K562 (cell line): ENCODE measurements around the gene NOX5. TPM values are rescaled to one million over a fixed set of nuclear protein-coding genes. Genes with fewer than 3 reads are reported as not detected.

ENCODE experiments used
- ATAC-seq: fragments of 200-7000 bp; cut with Tn5 transposase; 3 replicates; pipeline ENCODE4 v1.9.1; 2020; ENCODE audit warnings: moderate library complexity
- BruUV-seq: library from RNA; stranded (reverse); fragments of 400-500 nt; replicated peaks from 2 replicates; lab custom pipeline; 2021; lab: Mats Ljungman, UMichigan
- CTCF ChIA-PET: fragments of 300-600 bp; formaldehyde crosslinking; extraction: SDS; loops from one replicate; lab custom pipeline; 2021; ENCODE audit warnings: low intra/inter-chr PET ratio; lab: Yijun Ruan, JAX
- POLR2A ChIA-PET: fragments of 300-600, 350-650 bp; sonication (Branson Sonifier 250); formaldehyde crosslinking; extraction: SDS; loops from one replicate; lab custom pipeline; 2021; ENCODE audit warnings: antibody characterized with exemption, inconsistent platforms; lab: Yijun Ruan, JAX
- DNase-seq, 4 experiments: peaks; one replicate each; pipeline versions ENCODE4 v3.0.0 to v3.0.0-alpha.2; 2011 to 2018; ENCODE audit warnings: low spot score in 3 of 4, mixed read lengths in 3 of 4; ENCODE audit errors: extremely low read depth in 1 of 4
- FAIRE-seq: peaks from 2 replicates; lab custom pipeline; 2011; peaks lifted over from hg19 to GRCh38; lab: Jason Lieb, UNC
- H2AFZ ChIP-seq: 2 replicates; pipeline ENCODE4 v1.6.0; 2011; ENCODE audit warnings: low read depth, low read length, control low read depth, inconsistent platforms
- H3K27ac ChIP-seq: fragments of 200-600 bp; 3 replicates; pipeline ENCODE4 v1.8.0; 2011; ENCODE audit warnings: low read depth, mild to moderate bottlenecking, control low read depth, inconsistent platforms, low read length, moderate library complexity, mixed read lengths; ENCODE audit errors: extremely low read depth
- H3K27me3 ChIP-seq, 2 experiments: fragments of 300-600 bp in 1 of 2; 2 replicates in 1 of 2; 3 replicates in 1 of 2; pipeline versions ENCODE4 v1.6.0 to v1.8.0; 2011; ENCODE audit warnings: inconsistent platforms in 2 of 2, low read length in 2 of 2, mild to moderate bottlenecking in 1 of 2, mixed read lengths in 1 of 2, moderate library complexity in 1 of 2; ENCODE audit not compliant: control insufficient read depth in 2 of 2, insufficient read depth in 2 of 2
- H3K36me3 ChIP-seq: fragments of 300-600 bp; 3 replicates; pipeline ENCODE4 v1.8.0; 2011; ENCODE audit warnings: mild to moderate bottlenecking, low read length, inconsistent platforms; ENCODE audit not compliant: control insufficient read depth, insufficient read depth
- H3K4me1 ChIP-seq, 2 experiments: fragments of 200-600 bp in 1 of 2; replicated peaks in 1 of 2; 2 replicates in 1 of 2; 3 replicates in 1 of 2; pipeline versions ENCODE4 v1.5.1 to v1.8.0; 2011; ENCODE audit warnings: inconsistent platforms in 2 of 2, low read length in 2 of 2, mild to moderate bottlenecking in 1 of 2, mixed read lengths in 1 of 2, moderate library complexity in 1 of 2; ENCODE audit not compliant: control insufficient read depth in 2 of 2, insufficient read depth in 2 of 2
- H3K4me2 ChIP-seq: 2 replicates; pipeline ENCODE4 v1.6.1; 2011; ENCODE audit warnings: low read length, control low read depth, inconsistent platforms, mixed read lengths; ENCODE audit not compliant: insufficient read depth
- H3K4me3 ChIP-seq: fragments of 200-600 bp; sonication (generic), shearing (Covaris generic); 2 replicates; pipeline ENCODE4 v1.5.1; 2016; ENCODE audit warnings: control low read depth, inconsistent platforms
- H3K79me2 ChIP-seq: fragments of 200-600 bp; 3 replicates; pipeline ENCODE4 v1.8.0; 2011; ENCODE audit warnings: low read length, inconsistent platforms; ENCODE audit not compliant: control insufficient read depth, insufficient read depth
- H3K9ac ChIP-seq, 2 experiments: 2 replicates each; pipeline versions ENCODE4 v1.6.0 to v1.6.1; 2011; ENCODE audit warnings: low read depth in 2 of 2, low read length in 2 of 2, control low read depth in 1 of 2, inconsistent platforms in 1 of 2, mild to moderate bottlenecking in 1 of 2, mixed read lengths in 1 of 2; ENCODE audit not compliant: insufficient read depth in 1 of 2
- H3K9me1 ChIP-seq: one replicate; pipeline ENCODE4 v1.6.0; 2011; ENCODE audit warnings: inconsistent platforms, mild to moderate bottlenecking, low read length, moderate library complexity; ENCODE audit not compliant: control insufficient read depth, insufficient read depth
- H3K9me3 ChIP-seq: replicated peaks from 2 replicates; pipeline ENCODE4 v1.5.1; 2011; ENCODE audit warnings: low read depth, low read length, inconsistent platforms; ENCODE audit not compliant: control insufficient read depth, insufficient read depth
- H4K20me1 ChIP-seq: replicated peaks from 2 replicates; pipeline ENCODE4 v1.6.1; 2011; ENCODE audit warnings: low read length, inconsistent platforms, mixed read lengths; ENCODE audit not compliant: control insufficient read depth, insufficient read depth
- ADNP ChIP-seq: fragments of 200-800 bp; sonication (Bioruptor generic); IDR thresholded peaks from 2 replicates; pipeline ENCODE4 v1.6.1; 2016; ENCODE audit warnings: missing genetic modification characterization, missing compliant biosample characterization
- BCOR ChIP-seq: fragments of 450-650 bp; IDR thresholded peaks from 2 replicates; pipeline ENCODE4 v1.6.1; 2016
- CAMTA2 ChIP-seq: fragments of 250-450 bp; sonication (Bioruptor Pico); conservative IDR thresholded peaks from 2 replicates; pipeline ENCODE4 v1.5.1; 2022
- CBX1 ChIP-seq: sonication (generic); IDR thresholded peaks from 2 replicates; pipeline ENCODE4 v1.6.1; 2016; ENCODE audit warnings: antibody characterized with exemption, low read depth, mild to moderate bottlenecking
- CHD4 ChIP-seq: fragments of 200-600 bp; sonication (generic); IDR thresholded peaks from 3 replicates; pipeline ENCODE4 v1.6.1; 2012; ENCODE audit warnings: low read depth, mild to moderate bottlenecking, mixed read lengths, low read length, inconsistent platforms; ENCODE audit not compliant: insufficient read depth, insufficient replicate concordance, poor library complexity, severe bottlenecking
- EP400 ChIP-seq: fragments of 450-650 bp; IDR thresholded peaks from 2 replicates; pipeline ENCODE4 v1.6.1; 2017; ENCODE audit warnings: antibody characterized with exemption, mild to moderate bottlenecking, moderate library complexity
- HNRNPL ChIP-seq: fragments of 200-400 bp; formaldehyde crosslinking; IDR thresholded peaks from 2 replicates; pipeline ENCODE4 v1.6.1; 2017; ENCODE audit warnings: low read depth, mild to moderate bottlenecking, low read length
- HNRNPLL ChIP-seq: fragments of 200-400 bp; formaldehyde crosslinking; IDR thresholded peaks from 2 replicates; pipeline ENCODE4 v1.6.1; 2017; ENCODE audit warnings: low read length, low read depth, mild to moderate bottlenecking; ENCODE audit not compliant: poor library complexity, severe bottlenecking
- KDM2B ChIP-seq: fragments of 250-450 bp; sonication (Bioruptor Pico); IDR thresholded peaks from 2 replicates; pipeline ENCODE4 v1.8.0; 2021; ENCODE audit warnings: mild to moderate bottlenecking, moderate library complexity
- KHSRP ChIP-seq: fragments of 450-650 bp; IDR thresholded peaks from 2 replicates; pipeline ENCODE4 v1.6.1; 2017
- MED1 ChIP-seq: sonication (generic); formaldehyde crosslinking; IDR thresholded peaks from 2 replicates; pipeline ENCODE4 v1.8.1; 2023; ENCODE audit warnings: missing genetic modification reagents, borderline replicate concordance
- PCBP1 ChIP-seq: fragments of 200-400 bp; formaldehyde crosslinking; IDR thresholded peaks from 2 replicates; pipeline ENCODE4 v1.6.1; 2018; ENCODE audit warnings: mild to moderate bottlenecking, low read depth, low read length; ENCODE audit not compliant: poor library complexity, severe bottlenecking
- TCFL5 ChIP-seq: fragments of 250-450 bp; sonication (Bioruptor Pico); conservative IDR thresholded peaks from 2 replicates; pipeline ENCODE4 v1.6.1; 2021; ENCODE audit warnings: mild to moderate bottlenecking, moderate library complexity, matching md5 sums
- ZNF212 ChIP-seq: fragments of 450-650 bp; formaldehyde crosslinking; IDR thresholded peaks from 2 replicates; pipeline ENCODE4 v1.4.0; 2020; ENCODE audit warnings: mild to moderate bottlenecking
- ZNF766 ChIP-seq: fragments of 200-800 bp; sonication (Bioruptor generic); conservative IDR thresholded peaks from 2 replicates; pipeline ENCODE4 v1.6.1; 2016; ENCODE audit warnings: missing genetic modification characterization, missing compliant biosample characterization
- WGBS: fragments of 100-300 bp; shearing (Covaris generic); methylation state at CpG from one replicate; pipeline ENCODE4 v1.1.6; 2016; ENCODE audit warnings: low coverage, mixed read lengths; ENCODE audit not compliant: insufficient coverage; ENCODE audit errors: missing lambda C conversion rate; 5-methylcytosine and 5-hydroxymethylcytosine counted together
- in situ Hi-C: fragments of 300-500 bp; cut with MboI; formaldehyde crosslinking; loops from 4 replicates; pipeline ENCODE4 v1.15.0; 2018; ENCODE audit warnings: inconsistent platforms, mixed read lengths
- intact Hi-C: fragments of 100-400 bp; cut with micrococcal nuclease; formaldehyde crosslinking; loops from 2 replicates; pipeline ENCODE4 v1.14.2; 2022
- polyA plus RNA-seq, 8 experiments: library from polyadenylated mRNA; depleted of rRNA in 4 of 8; stranded (reverse) in 5 of 8; unstranded in 3 of 8; fragments of >200 nt; fragmentation: Nextera tagmentation in 2 of 8; fragmentation: Illumina TruSeq in 1 of 8; extraction: Ambion mirVana in 2 of 8; extraction: Trizol in 1 of 8; gene quantifications; 2 replicates each; pipeline versions ENCODE4 v1.2.1 to v1.2.3, GENCODE V29; 2011 to 2014; ENCODE audit warnings: inconsistent platforms in 1 of 8, missing spikeins in 1 of 8
- total RNA-seq, 7 experiments: library from RNA; depleted of rRNA in 6 of 7; stranded (reverse); fragments of >200 nt in 6 of 7; fragmentation: Illumina TruSeq in 2 of 7; extraction: Trizol in 2 of 7; gene quantifications; 2 replicates each; pipeline versions ENCODE4 v1.2.1 to v1.2.3, GENCODE V29; 2011 to 2021; ENCODE audit warnings: low replicate concordance in 1 of 7

Gene NOX5
- total and polyA plus RNA-seq, 9 of the 15 experiments (the other 6 are each of a cell fraction or from before 2014, with no cell fraction given), result 0.01 TPM; not detected in 8

DNA sequence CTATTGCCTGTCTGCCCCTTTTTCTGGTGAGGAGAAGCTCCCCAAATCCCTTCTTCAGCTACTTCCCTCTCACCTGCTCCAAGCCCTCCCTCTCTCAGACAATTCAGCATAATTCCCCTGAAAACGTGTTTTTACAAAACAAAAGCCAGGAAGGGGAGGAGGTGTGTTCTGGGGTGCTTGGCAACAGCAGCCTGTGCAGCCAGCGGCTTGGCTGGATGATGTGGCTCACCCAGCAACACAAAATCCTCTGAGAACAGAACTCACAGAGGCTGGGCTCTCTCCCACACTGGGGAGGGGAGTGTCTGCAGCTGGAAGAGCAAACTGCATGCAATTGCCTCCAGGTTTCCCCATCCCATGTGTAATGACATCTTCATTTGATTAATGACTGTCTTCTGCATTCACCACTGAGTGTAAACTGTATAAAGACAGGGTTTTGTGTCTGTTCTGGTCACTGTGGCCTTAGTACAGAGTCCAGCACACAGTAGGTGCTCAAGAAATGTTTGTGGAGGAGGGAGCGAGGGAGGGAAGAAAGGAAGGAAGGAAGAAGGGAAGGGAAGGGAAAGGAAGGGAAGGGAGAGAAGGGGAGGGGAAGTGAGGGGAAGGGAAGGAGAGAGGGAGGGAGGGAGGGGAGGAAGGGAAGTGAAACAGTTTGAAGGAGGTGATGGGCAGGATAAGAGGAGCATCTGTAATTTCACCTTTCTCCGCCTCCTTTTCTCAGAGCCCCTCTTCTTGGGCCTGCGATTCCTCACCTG lies 75.9 kb downstream of the NOX5 start (continued):
- no peak for TF ChIP-seq CAMTA2 (CRISPR knock-in tag)
- no peak for TF ChIP-seq KDM2B (CRISPR knock-in tag)
- TF ChIP-seq, all 486 proteins: peak for 6

DNA sequence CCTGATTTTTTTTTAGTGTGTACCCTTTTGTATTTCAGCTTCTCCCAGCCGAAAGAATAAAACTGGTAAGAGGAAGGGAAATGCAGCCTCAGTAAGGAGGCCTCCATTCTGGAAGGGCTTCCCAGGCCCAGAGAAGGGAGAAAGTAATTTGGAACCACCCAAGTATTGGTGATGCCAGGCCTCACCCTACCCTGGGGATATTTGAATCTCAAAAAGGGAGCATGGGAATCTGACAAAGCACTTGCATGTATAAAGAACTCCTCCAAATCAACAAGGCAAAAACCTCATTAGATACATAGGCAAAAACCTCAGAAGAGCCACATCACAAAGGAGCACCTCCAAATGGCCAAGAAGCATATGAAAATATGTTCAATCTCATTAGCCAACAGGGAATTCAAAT lies 77.2 kb downstream of the NOX5 start:
- FAIRE-seq, result no peak
- H3K27ac ChIP-seq, result no peak overlapping the region
- no TSS peak for BruUV-seq

More for the DNA sequence above, 77.2 kb downstream of the NOX5 start:
- H3K79me2 ChIP-seq, result no peaks in the 10 kb centered on the region
- no peak overlapping the region for H3K4me3 ChIP-seq
- H3K9me3 ChIP-seq, result no peaks in the 10 kb centered on the region
- in situ Hi-C loops (no loop called here), intact Hi-C loops (no loop called here)
- no peaks in the 10 kb centered on the region for H4K20me1 ChIP-seq
- DNase-seq (no peak), ATAC-seq (no peak)
- peaks cover 0 to 16% of the 10 kb centered on the region in 2 experiments; a peak in 2 of 5 replicates for H3K4me1 ChIP-seq
- H3K4me2 ChIP-seq, result no peak overlapping the region
- ChIA-PET POLR2A (no interaction called here), CTCF (no interaction called here)
- no peak overlapping the region for H3K9ac ChIP-seq
- no peaks in the 10 kb centered on the region for H3K9me1 ChIP-seq
- TF ChIP-seq MED1, result no peak
- TF ChIP-seq HNRNPLL, result no peak
- TF ChIP-seq ADNP, result no peak
- no peak for TF ChIP-seq KHSRP
- TF ChIP-seq HNRNPL, result no peak
- TF ChIP-seq CBX1, result no peak
- no peak for TF ChIP-seq ZNF766
- TF ChIP-seq BCOR, result no peak
- no peak for TF ChIP-seq EP400
- TF ChIP-seq TCFL5 (CRISPR knock-in tag), result no peak
- TF ChIP-seq CHD4, result no peak
- no peak for TF ChIP-seq PCBP1
- no peak for TF ChIP-seq ZNF212
- 40% methylated on average over 1 of the region's 1 CpG for WGBS
- H2AFZ ChIP-seq, result no peak overlapping the region
- peaks cover 16 to 21% of the 10 kb centered on the region in 2 experiments; a peak in 3 of 5 replicates for H3K27me3 ChIP-seq
- H3K36me3 ChIP-seq, result no peaks in the 10 kb centered on the region
